ENCODE results near the gene FEZ2.

- TF ChIP-seq ISL1 (CRISPR knock-in tag; IDR thresholded peaks at IDR 0.05) (no peak), ZFP3 (CRISPR knock-in tag; IDR thresholded peaks at IDR 0.05) (no peak), CREB5 (CRISPR knock-in tag; IDR thresholded peaks at IDR 0.05; ENCODE audit: low read depth) (no peak), OSR1 (CRISPR knock-in tag; IDR thresholded peaks at IDR 0.05) (no peak), PATZ1 (CRISPR knock-in tag; IDR thresholded peaks at IDR 0.05; ENCODE audit: borderline replicate concordance) (no peak), RARB (CRISPR knock-in tag; IDR thresholded peaks at IDR 0.05) (no peak), TSHZ2 (CRISPR knock-in tag; IDR thresholded peaks at IDR 0.05) (no peak), POU6F1 (CRISPR knock-in tag; IDR thresholded peaks at IDR 0.05; ENCODE audit: borderline replicate concordance, low read depth) (no peak), ZC3H10 (CRISPR knock-in tag; IDR thresholded peaks at IDR 0.05) (no peak), ZNF70 (CRISPR knock-in tag; IDR thresholded peaks at IDR 0.05) (no peak), CSDC2 (CRISPR knock-in tag; IDR thresholded peaks at IDR 0.05) (no peak)
Observed at GRCh38 chr2:36520431-36520830, 77.5 kb downstream of the FEZ2 start.
